ENCODE data around the gene FNDC3B.
A peak's percentile ranks its signal among the peaks of the same experiment; 100 is the strongest.

The FNDC3B gene

GRCh38 chr3:172388412-172389078 is 349.2 kb downstream of the FNDC3B start:
- no peak for DNase-seq

GRCh38 chr3:172390792-172391191 is 351.4 kb downstream of the FNDC3B start:
- DNase-seq = peak; percentile 14

GRCh38 chr3:172391592-172392302 is 352.4 kb downstream of the FNDC3B start:
- DNase-seq = peak; percentile 42

GRCh38 chr3:172394692-172395091 is 355.3 kb downstream of the FNDC3B start:
- peak; percentile 66 for DNase-seq

- DNase-seq = no peak
Observed at GRCh38 chr3:172396400-172396799, 357.0 kb downstream of the FNDC3B start.

GRCh38 chr3:172397716-172398405 is 358.5 kb downstream of the FNDC3B start:
- DNase-seq = peak; percentile 40

GRCh38 chr3:172398484-172398883 is 359.1 kb downstream of the FNDC3B start:
- DNase-seq = no peak

- no peak for DNase-seq
Observed at GRCh38 chr3:172402090-172402489, 362.7 kb downstream of the FNDC3B start.

GRCh38 chr3:172402892-172403643 is 363.7 kb downstream of the FNDC3B start:
- no peak for DNase-seq

GRCh38 chr3:172404237-172404962 is 365.0 kb downstream of the FNDC3B start:
- no peak for DNase-seq

GRCh38 chr3:172405914-172406313 is 366.5 kb downstream of the FNDC3B start:
- DNase-seq = no peak

GRCh38 chr3:172407872-172408271 is 368.5 kb downstream of the FNDC3B start:
- no peak for DNase-seq

GRCh38 chr3:172410702-172411477 is 371.5 kb downstream of the FNDC3B start:
- DNase-seq = no peak

GRCh38 chr3:172411478-172411947 is 372.1 kb downstream of the FNDC3B start:
- no peak for DNase-seq

GRCh38 chr3:172415323-172415722 is 375.9 kb downstream of the FNDC3B start:
- no peak for DNase-seq

GRCh38 chr3:172437713-172438112 is 398.3 kb downstream of the FNDC3B start:
- no peak for DNase-seq

GRCh38 chr3:172438186-172438585 is 398.8 kb downstream of the FNDC3B start:
- no peak for DNase-seq

- no peak for DNase-seq
Observed at GRCh38 chr3:172441581-172441980, 402.2 kb downstream of the FNDC3B start.

- no peak for DNase-seq
Observed at GRCh38 chr3:172442606-172443005, 403.2 kb downstream of the FNDC3B start.

- no peak for DNase-seq
Observed at GRCh38 chr3:172444821-172445220, 405.4 kb downstream of the FNDC3B start.

GRCh38 chr3:172446198-172446597 is 406.8 kb downstream of the FNDC3B start:
- DNase-seq = no peak
